Heart left ventricle (tissue), 13 donors: ENCODE results near the gene LAYN.

Experiments used
- POLR2A ChIP-seq, 2 donors: fragments of 450-650 bp; IDR thresholded peaks; one replicate each; pipeline ENCODE4 v1.6.1; 2017; ENCODE audit warnings: antibody characterized with exemption in 2 of 2, mild to moderate bottlenecking in 2 of 2, moderate library complexity in 2 of 2
- TF ChIP-seq, protein P1 (sequence below), 12 donors: fragments of 200-600 bp; sonication (generic) in 4 of 12; IDR thresholded peaks; one replicate each; pipeline versions ENCODE4 v1.5.0 to v1.8.0; 2018 to 2022; ENCODE audit warnings: antibody characterized with exemption in 12 of 12, mild to moderate bottlenecking in 5 of 12
- donor health status: ischemic (EF 13 %, LVEDD 7.1; RV severe dilation, severe dysfunction).
- donor health status: DM: no; HTN: yes; CAD: no.
- donor health status: DM: no; HTN: no; CAD: no.
- donor health status: ischemic (EF 25% LVEDD 6.9; RV normal size, moderate dysfunction).
- donor health status: ischemic (EF 25% LVEDD 5.7; RV mildly dilated, moderate dysfunction).
- donor health status: ischemic (EF 35%, LVEDD 5.7; RV mildly dilated, moderate dysfunction).
- donor health status: nonischemic (EF 11% LVEDD 7.7; RV severe dilation, severe dysfunction).
- donor health status: DM: yes; HTN: yes; CAD: no.
- donor health status: PGD.
- donor health status: ischemic (EF 29% LVEDD 5.4; RV normal size, mild dysfunction).
- donor health status: nonischemic (EF 23%, LVEDD 6.1; RV moderate dilation, normal function).

DNA sequence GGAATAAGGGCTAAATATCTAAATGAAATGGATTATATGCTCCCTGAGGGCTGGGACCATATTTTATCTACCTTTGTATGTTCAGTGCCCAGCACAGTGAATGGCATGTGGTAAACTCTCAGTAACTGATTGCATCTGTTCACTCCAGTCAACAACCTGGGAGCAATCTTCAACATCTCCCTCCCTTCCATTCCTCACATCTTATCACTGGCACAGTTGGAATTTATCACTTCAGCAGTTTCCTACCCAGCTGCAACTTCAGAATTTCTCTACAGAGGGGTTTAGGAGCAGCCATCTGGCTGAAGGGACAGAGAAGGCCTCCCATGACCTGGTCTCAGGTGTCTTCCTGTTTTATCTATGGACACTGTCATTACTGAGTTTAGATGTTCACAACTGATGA, 52.0 kb downstream of the LAYN start:
- TF ChIP-seq, protein P1, sequence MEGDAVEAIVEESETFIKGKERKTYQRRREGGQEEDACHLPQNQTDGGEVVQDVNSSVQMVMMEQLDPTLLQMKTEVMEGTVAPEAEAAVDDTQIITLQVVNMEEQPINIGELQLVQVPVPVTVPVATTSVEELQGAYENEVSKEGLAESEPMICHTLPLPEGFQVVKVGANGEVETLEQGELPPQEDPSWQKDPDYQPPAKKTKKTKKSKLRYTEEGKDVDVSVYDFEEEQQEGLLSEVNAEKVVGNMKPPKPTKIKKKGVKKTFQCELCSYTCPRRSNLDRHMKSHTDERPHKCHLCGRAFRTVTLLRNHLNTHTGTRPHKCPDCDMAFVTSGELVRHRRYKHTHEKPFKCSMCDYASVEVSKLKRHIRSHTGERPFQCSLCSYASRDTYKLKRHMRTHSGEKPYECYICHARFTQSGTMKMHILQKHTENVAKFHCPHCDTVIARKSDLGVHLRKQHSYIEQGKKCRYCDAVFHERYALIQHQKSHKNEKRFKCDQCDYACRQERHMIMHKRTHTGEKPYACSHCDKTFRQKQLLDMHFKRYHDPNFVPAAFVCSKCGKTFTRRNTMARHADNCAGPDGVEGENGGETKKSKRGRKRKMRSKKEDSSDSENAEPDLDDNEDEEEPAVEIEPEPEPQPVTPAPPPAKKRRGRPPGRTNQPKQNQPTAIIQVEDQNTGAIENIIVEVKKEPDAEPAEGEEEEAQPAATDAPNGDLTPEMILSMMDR (IDR thresholded peaks at IDR 0.05), result no peak
- no peak for TF ChIP-seq POLR2A (IDR thresholded peaks at IDR 0.05)
